Colon (tissue), 2 donors: ENCODE measurements around the gene SART3.
"Not testable (repeated sequence)": the region's sequence is repeated elsewhere in the genome, so short reads cannot be mapped to it uniquely, and the experiment has no call there.

ENCODE experiments used
- FAIRE-seq: peaks from 2 replicates; lab custom pipeline; 2012; peaks lifted over from hg19 to GRCh38; lab: Jason Lieb, UNC
- donor health status: control.
- donor health status: control.

The SART3 gene

GRCh38 chr12:108597559-108598471 lies 36.8 kb upstream of the SART3 start, which contains the start of gene TMEM119:
TSS of gene TMEM119 (minus strand) at chr12:108598084. CDS start at chr12:108592383, 5,701 bp downstream.
- no peak for FAIRE-seq

- FAIRE-seq = no peak
Measured at GRCh38 chr12:108596854-108597558, 36.0 kb upstream of the SART3 start.

- FAIRE-seq = no peak
Measured at GRCh38 chr12:108595711-108596647, 35.0 kb upstream of the SART3 start.

- FAIRE-seq = no peak
Measured at GRCh38 chr12:108594960-108595710, 34.2 kb upstream of the SART3 start.

- no peak for FAIRE-seq
Measured at GRCh38 chr12:108594323-108594903, 33.4 kb upstream of the SART3 start.

GRCh38 chr12:108592033-108592909 lies 31.3 kb upstream of the SART3 start:
- no peak for FAIRE-seq

GRCh38 chr12:108591267-108591980 lies 30.5 kb upstream of the SART3 start:
- no peak for FAIRE-seq

GRCh38 chr12:108590463-108590862 lies 29.5 kb upstream of the SART3 start:
- FAIRE-seq = not testable (repeated sequence)

GRCh38 chr12:108589840-108590229 lies 28.9 kb upstream of the SART3 start:
- no peak for FAIRE-seq

- no peak for FAIRE-seq
Measured at GRCh38 chr12:108589028-108589839, 28.3 kb upstream of the SART3 start.

- no peak for FAIRE-seq
Measured at GRCh38 chr12:108587826-108588225, 26.9 kb upstream of the SART3 start.

GRCh38 chr12:108586306-108586705 lies 25.3 kb upstream of the SART3 start:
- no peak for FAIRE-seq

- no peak for FAIRE-seq
Measured at GRCh38 chr12:108585864-108586263, 24.9 kb upstream of the SART3 start.

GRCh38 chr12:108584456-108585065 lies 23.6 kb upstream of the SART3 start:
- FAIRE-seq = no peak

- FAIRE-seq = no peak
Measured at GRCh38 chr12:108583991-108584390, 23.0 kb upstream of the SART3 start.

GRCh38 chr12:108582978-108583770 lies 22.2 kb upstream of the SART3 start:
- FAIRE-seq = no peak

- no peak for FAIRE-seq
Measured at GRCh38 chr12:108582509-108582908, 21.5 kb upstream of the SART3 start.
